KMS-11 (cell line): Measurements from ENCODE around the gene RSPRY1.

Experiments
- H2AFZ ChIP-seq: fragments of 200-600 bp; sonication (generic); 2 replicates; pipeline ENCODE4 v1.6.1; 2016; ENCODE audit warnings: antibody characterized with exemption, mixed run types, low read depth
- H3K27ac ChIP-seq: fragments of 200-600 bp; sonication (generic); 2 replicates; pipeline ENCODE4 v1.6.1; 2016; ENCODE audit warnings: mild to moderate bottlenecking, mixed run types
- H3K27me3 ChIP-seq: fragments of 200-600 bp; sonication (generic); 2 replicates; pipeline ENCODE4 v1.6.1; 2017; ENCODE audit warnings: mild to moderate bottlenecking, low read depth, mixed run types, moderate library complexity; ENCODE audit not compliant: insufficient read depth
- H3K36me3 ChIP-seq: fragments of 200-600 bp; sonication (generic); 2 replicates; pipeline ENCODE4 v1.6.1; 2017; ENCODE audit warnings: mild to moderate bottlenecking, mixed run types; ENCODE audit not compliant: insufficient read depth
- H3K4me1 ChIP-seq: fragments of 200-600 bp; sonication (generic); 2 replicates; pipeline ENCODE4 v1.6.1; 2016; ENCODE audit warnings: mild to moderate bottlenecking, low read depth, mixed run types; ENCODE audit not compliant: poor library complexity, severe bottlenecking
- H3K4me2 ChIP-seq: fragments of 200-600 bp; sonication (generic); 2 replicates; pipeline ENCODE4 v1.7.0; 2016; ENCODE audit warnings: mild to moderate bottlenecking, mixed run types
- H3K4me3 ChIP-seq: fragments of 200-600 bp; sonication (generic); IDR thresholded peaks from 2 replicates; pipeline ENCODE4 v1.6.1; 2017; ENCODE audit warnings: low read depth, low read length, mixed read lengths; ENCODE audit not compliant: insufficient read depth
- H3K79me2 ChIP-seq: fragments of 200-600 bp; sonication (generic); 2 replicates; pipeline ENCODE4 v1.6.1; 2016; ENCODE audit warnings: low read depth, mixed run types; ENCODE audit not compliant: insufficient read depth
- H3K9ac ChIP-seq: fragments of 200-600 bp; sonication (generic); 2 replicates; pipeline ENCODE4 v1.6.1; 2016; ENCODE audit warnings: mild to moderate bottlenecking, mixed run types
- H4K20me1 ChIP-seq: fragments of 200-600 bp; sonication (generic); 2 replicates; pipeline ENCODE4 v1.6.1; 2016; ENCODE audit warnings: mild to moderate bottlenecking, mixed run types; ENCODE audit not compliant: insufficient read depth
- TF ChIP-seq, protein P1 (sequence below): fragments of 200-600 bp; sonication (generic); conservative IDR thresholded peaks from 2 replicates; pipeline ENCODE4 v1.6.1; 2017; ENCODE audit warnings: low read depth, mild to moderate bottlenecking, antibody characterized with exemption, low read length, moderate library complexity, mixed read lengths

RSPRY1 gene

GRCh38 chr16:57252148-57252721 lies 66.1 kb downstream of the RSPRY1 start:
- no peaks in the 10 kb centered on the region for H3K4me1 ChIP-seq
- H3K79me2 ChIP-seq = no peaks in the 10 kb centered on the region
- no peak overlapping the region for H3K9ac ChIP-seq
- no peak overlapping the region for H3K4me2 ChIP-seq
- H4K20me1 ChIP-seq = no peaks in the 10 kb centered on the region
- no peaks in the 10 kb centered on the region for H3K36me3 ChIP-seq
- no peak overlapping the region for H3K27ac ChIP-seq
- H3K27me3 ChIP-seq = no peaks in the 10 kb centered on the region
- H2AFZ ChIP-seq = no peak overlapping the region
- TF ChIP-seq, protein P1, sequence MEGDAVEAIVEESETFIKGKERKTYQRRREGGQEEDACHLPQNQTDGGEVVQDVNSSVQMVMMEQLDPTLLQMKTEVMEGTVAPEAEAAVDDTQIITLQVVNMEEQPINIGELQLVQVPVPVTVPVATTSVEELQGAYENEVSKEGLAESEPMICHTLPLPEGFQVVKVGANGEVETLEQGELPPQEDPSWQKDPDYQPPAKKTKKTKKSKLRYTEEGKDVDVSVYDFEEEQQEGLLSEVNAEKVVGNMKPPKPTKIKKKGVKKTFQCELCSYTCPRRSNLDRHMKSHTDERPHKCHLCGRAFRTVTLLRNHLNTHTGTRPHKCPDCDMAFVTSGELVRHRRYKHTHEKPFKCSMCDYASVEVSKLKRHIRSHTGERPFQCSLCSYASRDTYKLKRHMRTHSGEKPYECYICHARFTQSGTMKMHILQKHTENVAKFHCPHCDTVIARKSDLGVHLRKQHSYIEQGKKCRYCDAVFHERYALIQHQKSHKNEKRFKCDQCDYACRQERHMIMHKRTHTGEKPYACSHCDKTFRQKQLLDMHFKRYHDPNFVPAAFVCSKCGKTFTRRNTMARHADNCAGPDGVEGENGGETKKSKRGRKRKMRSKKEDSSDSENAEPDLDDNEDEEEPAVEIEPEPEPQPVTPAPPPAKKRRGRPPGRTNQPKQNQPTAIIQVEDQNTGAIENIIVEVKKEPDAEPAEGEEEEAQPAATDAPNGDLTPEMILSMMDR = no peak
- no peak overlapping the region for H3K4me3 ChIP-seq

DNA sequence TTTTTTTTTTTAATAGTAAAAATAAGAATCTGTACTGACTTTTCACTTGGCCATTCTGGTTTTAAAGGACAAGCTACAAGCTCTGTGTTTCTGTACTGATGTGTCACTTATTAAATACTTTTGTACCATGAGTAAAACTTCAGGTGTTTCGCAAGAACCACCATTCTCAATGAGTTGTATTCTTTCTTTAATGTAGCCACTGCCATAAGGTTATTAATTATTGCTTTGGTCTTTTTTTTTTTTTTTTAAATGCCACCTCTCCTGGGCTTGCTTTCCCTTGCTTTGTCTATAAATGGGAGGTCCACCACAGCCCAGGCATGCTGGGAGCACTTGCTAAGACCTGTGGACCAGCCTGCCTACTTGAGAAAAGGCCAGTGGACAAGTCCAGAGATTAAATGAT lies 67.3 kb downstream of the RSPRY1 start:
- no peaks in the 10 kb centered on the region for H3K4me1 ChIP-seq
- no peak overlapping the region for H2AFZ ChIP-seq
- TF ChIP-seq, protein P1 = no peak
- no peaks in the 10 kb centered on the region for H3K27me3 ChIP-seq
- H3K4me2 ChIP-seq = no peak overlapping the region
- H3K36me3 ChIP-seq = no peaks in the 10 kb centered on the region
- H3K27ac ChIP-seq = no peak overlapping the region
- no peaks in the 10 kb centered on the region for H3K79me2 ChIP-seq
- H3K4me3 ChIP-seq = no peak overlapping the region
- H4K20me1 ChIP-seq = no peaks in the 10 kb centered on the region
- no peak overlapping the region for H3K9ac ChIP-seq

DNA sequence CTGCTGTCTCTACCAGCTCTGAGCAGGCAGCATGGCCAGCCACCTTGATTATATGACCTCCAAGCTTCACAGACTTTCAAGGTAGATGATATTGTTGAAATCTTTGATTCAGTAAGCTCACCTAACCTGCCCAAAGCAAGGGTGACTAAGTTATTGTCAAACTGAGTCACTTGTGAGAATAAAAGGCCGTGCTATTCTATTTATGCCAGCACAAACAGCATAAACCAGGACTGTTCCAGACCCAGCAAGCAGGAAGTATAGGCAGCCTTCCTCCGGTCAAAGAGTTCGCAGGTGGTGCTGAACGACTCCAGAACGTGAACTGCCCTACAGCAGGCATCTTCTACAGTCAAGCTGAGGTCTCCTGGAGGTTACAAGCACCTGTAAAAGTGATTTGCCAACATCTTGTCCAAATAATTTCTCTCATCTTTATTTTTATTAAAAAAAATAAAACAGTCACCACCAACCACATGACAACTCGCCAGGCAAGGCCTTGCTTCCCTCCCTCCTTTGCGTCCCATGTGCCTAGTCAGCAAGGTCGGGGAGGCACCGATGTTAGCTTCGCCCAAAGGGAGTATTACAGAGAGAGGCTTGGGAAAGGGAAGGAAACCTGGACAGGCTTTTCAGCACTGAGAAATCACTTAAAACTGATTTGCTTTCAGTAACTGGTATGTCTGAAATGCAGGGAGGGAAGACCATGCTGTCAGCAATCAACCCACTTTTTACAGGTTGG lies 69.7 kb downstream of the RSPRY1 start:
- no peak overlapping the region for H2AFZ ChIP-seq
- H3K4me1 ChIP-seq = no peaks in the 10 kb centered on the region

DNA sequence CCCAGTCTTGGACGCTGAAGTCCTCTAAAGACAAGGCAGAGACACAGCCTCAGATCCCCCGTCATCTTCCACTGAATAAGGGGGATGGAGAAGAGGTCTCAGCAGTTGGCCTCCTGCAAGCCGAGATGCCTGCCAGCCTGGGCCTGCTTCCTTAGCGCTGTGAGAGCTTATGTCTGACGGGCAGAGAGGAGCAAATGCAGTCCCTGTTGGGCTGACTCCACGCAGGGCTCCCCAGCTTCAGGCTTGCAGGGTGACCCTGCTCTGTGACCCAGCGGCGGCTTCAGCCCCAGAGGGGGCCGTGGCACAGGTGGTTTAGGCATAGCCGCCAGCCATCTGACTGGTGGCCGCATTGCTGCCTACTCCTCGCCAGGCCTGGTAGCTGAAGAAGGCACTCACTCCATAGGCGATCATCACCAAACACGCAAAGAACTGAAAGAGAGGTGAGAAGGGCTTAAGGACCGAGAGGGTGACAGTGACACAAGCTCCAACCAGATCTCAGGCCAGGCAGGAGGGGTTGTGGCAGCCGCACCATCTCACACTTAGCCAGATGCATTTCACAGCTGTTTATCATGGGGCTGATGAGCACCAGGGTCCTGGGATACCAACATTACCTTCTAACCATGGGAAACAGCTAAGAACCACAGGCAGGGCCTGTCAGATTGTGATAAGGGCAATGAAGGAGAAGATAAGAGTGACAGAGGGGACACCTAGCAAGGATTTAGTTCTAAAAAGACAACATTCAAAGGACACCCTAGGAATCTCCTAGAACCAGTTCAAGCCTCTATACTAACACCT lies 70.7 kb downstream of the RSPRY1 start:
- H3K4me2 ChIP-seq = no peak overlapping the region
- H3K4me3 ChIP-seq = no peak overlapping the region
- no peaks in the 10 kb centered on the region for H4K20me1 ChIP-seq
- H3K9ac ChIP-seq = no peak overlapping the region
- no peak overlapping the region for H2AFZ ChIP-seq
- TF ChIP-seq, protein P1 = no peak
- no peaks in the 10 kb centered on the region for H3K79me2 ChIP-seq
- no peak overlapping the region for H3K27ac ChIP-seq
- H3K27me3 ChIP-seq = no peaks in the 10 kb centered on the region
- no peaks in the 10 kb centered on the region for H3K36me3 ChIP-seq
- H3K4me1 ChIP-seq = no peaks in the 10 kb centered on the region

More for the DNA sequence above, 69.7 kb downstream of the RSPRY1 start:
- TF ChIP-seq, protein P1 = no peak
- Histone ChIP-seq H3K27me3 (no peaks in the 10 kb centered on the region), H4K20me1 (no peaks in the 10 kb centered on the region), H3K36me3 (no peaks in the 10 kb centered on the region), H3K27ac (no peak overlapping the region), H3K9ac (no peak overlapping the region), H3K79me2 (no peaks in the 10 kb centered on the region), H3K4me3 (no peak overlapping the region), H3K4me2 (no peak overlapping the region)
